CD14-positive monocyte (primary cell): Measurements from ENCODE around the gene RNF121. TPM values are rescaled to one million over a fixed set of nuclear protein-coding genes. Genes with fewer than 3 reads are reported as not detected.
A peak's percentile ranks its signal among the peaks of the same experiment; 100 is the strongest.

Source experiments
- DNase-seq, 3 donors: peaks; one replicate each; pipeline ENCODE4 v3.0.0-alpha.2; 2011 to 2022
- H2AFZ ChIP-seq: 2 replicates; pipeline ENCODE4 v1.6.0; 2012; ENCODE audit warnings: mild to moderate bottlenecking, low read depth, low read length, inconsistent platforms; ENCODE audit not compliant: insufficient read depth, poor library complexity, severe bottlenecking
- H3K27ac ChIP-seq, 2 donors: 1 replicate in 1 of 2; 2 replicates in 1 of 2; pipeline ENCODE4 v1.5.1; 2012 to 2013; ENCODE audit warnings: low read length in 2 of 2, control low read depth in 1 of 2, inconsistent platforms in 1 of 2, low read depth in 1 of 2, mild to moderate bottlenecking in 1 of 2
- H3K27me3 ChIP-seq, 2 donors: one replicate each; pipeline versions ENCODE4 v1.6.0 to v1.6.1; 2011 to 2013; ENCODE audit warnings: low read length in 2 of 2; ENCODE audit not compliant: control insufficient read depth in 2 of 2, insufficient read depth in 2 of 2
- H3K36me3 ChIP-seq, 2 donors: replicated peaks in 1 of 2; 1 replicate in 1 of 2; 2 replicates in 1 of 2; pipeline versions ENCODE4 v1.5.1 to v1.6.1; 2012 to 2013; ENCODE audit warnings: low read length in 2 of 2, control low read depth in 1 of 2, inconsistent platforms in 1 of 2, mild to moderate bottlenecking in 1 of 2; ENCODE audit not compliant: insufficient read depth in 2 of 2, control insufficient read depth in 1 of 2
- H3K4me1 ChIP-seq, 2 donors: 1 replicate in 1 of 2; 2 replicates in 1 of 2; pipeline versions ENCODE4 v1.5.1 to v1.6.1; 2012 to 2013; ENCODE audit warnings: low read length in 2 of 2, control low read depth in 1 of 2, inconsistent platforms in 1 of 2, mild to moderate bottlenecking in 1 of 2, moderate library complexity in 1 of 2; ENCODE audit not compliant: insufficient read depth in 2 of 2, control insufficient read depth in 1 of 2
- H3K4me2 ChIP-seq: replicated peaks from 2 replicates; pipeline ENCODE3; 2012; ENCODE audit warnings: low read length, moderate library complexity, mild to moderate bottlenecking; ENCODE audit not compliant: poor library complexity, severe bottlenecking; ENCODE audit errors: extremely low read depth
- H3K4me3 ChIP-seq, 3 experiments: fragments of 200-600 bp in 1 of 3; sonication (generic) in 1 of 3; replicated peaks in 1 of 3; 1 replicate in 2 of 3; 2 replicates in 1 of 3; pipeline ENCODE4 v1.5.1; 2011 to 2013; ENCODE audit warnings: low read length in 3 of 3, mild to moderate bottlenecking in 3 of 3, control low read depth in 2 of 3, low read depth in 2 of 3, inconsistent platforms in 1 of 3, moderate library complexity in 1 of 3
- H3K79me2 ChIP-seq: 2 replicates; pipeline ENCODE4 v1.6.0; 2012; ENCODE audit warnings: mild to moderate bottlenecking, control low read depth, inconsistent platforms, low read length, moderate library complexity; ENCODE audit not compliant: insufficient read depth
- H3K9ac ChIP-seq: 2 replicates; pipeline ENCODE4 v1.6.0; 2017; ENCODE audit warnings: low read length, mild to moderate bottlenecking; ENCODE audit not compliant: insufficient read depth, poor library complexity, severe bottlenecking
- H3K9me3 ChIP-seq, 2 donors: replicated peaks in 1 of 2; 1 replicate in 1 of 2; 2 replicates in 1 of 2; pipeline versions ENCODE4 v1.5.1 to v1.6.1; 2012 to 2013; ENCODE audit warnings: low read length in 2 of 2, control low read depth in 1 of 2; ENCODE audit not compliant: control insufficient read depth in 1 of 2, insufficient read depth in 1 of 2
- H4K20me1 ChIP-seq: 2 replicates; pipeline ENCODE4 v1.6.0; 2012; ENCODE audit warnings: mild to moderate bottlenecking, low read length, control low read depth, moderate library complexity; ENCODE audit not compliant: insufficient read depth
- H3K27ac Mint-ChIP-seq, 7 donors: one replicate each; pipeline ENCODE4 v1.8.0; 2020; ENCODE audit warnings: mild to moderate bottlenecking in 7 of 7, mixed read lengths in 7 of 7, moderate library complexity in 6 of 7, inconsistent platforms in 2 of 7
- H3K27me3 Mint-ChIP-seq, 3 donors: one replicate each; pipeline ENCODE4 v1.8.0; 2021 to 2022; ENCODE audit warnings: low read depth in 3 of 3, mild to moderate bottlenecking in 3 of 3, mixed read lengths in 3 of 3, moderate library complexity in 3 of 3, inconsistent platforms in 1 of 3
- H3K36me3 Mint-ChIP-seq, 2 donors: one replicate each; pipeline ENCODE4 v1.8.0; 2020; ENCODE audit warnings: mixed read lengths in 2 of 2, inconsistent platforms in 1 of 2, mild to moderate bottlenecking in 1 of 2
- H3K4me1 Mint-ChIP-seq: one replicate; pipeline ENCODE4 v1.8.0; 2020; ENCODE audit warnings: mild to moderate bottlenecking, mixed read lengths
- H3K4me3 Mint-ChIP-seq, 2 donors: one replicate each; pipeline ENCODE4 v1.8.0; 2020; ENCODE audit warnings: mild to moderate bottlenecking in 2 of 2, mixed read lengths in 2 of 2, moderate library complexity in 1 of 2
- H3K9me3 Mint-ChIP-seq, 7 donors: one replicate each; pipeline ENCODE4 v1.8.0; 2020 to 2022; ENCODE audit warnings: mixed read lengths in 7 of 7, mild to moderate bottlenecking in 6 of 7, moderate library complexity in 6 of 7, inconsistent platforms in 2 of 7
- CTCF ChIP-seq: fragments of 200-600 bp; IDR thresholded peaks from one replicate; pipeline ENCODE4 v1.8.0; 2022; ENCODE audit warnings: antibody characterized with exemption, mild to moderate bottlenecking
- WGBS: methylation state at CpG from one replicate; pipeline ENCODE4 v1.1.5; 2013; ENCODE audit warnings: missing lambda C conversion rate; ENCODE audit not compliant: insufficient coverage; 5-methylcytosine and 5-hydroxymethylcytosine counted together
- intact Hi-C, 2 donors: fragments of 100-400 bp; cut with micrococcal nuclease; formaldehyde crosslinking; loops; one replicate each; pipeline versions ENCODE4 v1.15.0 to v1.15.1; 2023
- polyA plus RNA-seq, 3 donors: library from polyadenylated mRNA; depleted of rRNA in 1 of 3; unstranded in 2 of 3; stranded (reverse) in 1 of 3; fragments of 300-500 nt in 2 of 3; fragments of >200 nt in 1 of 3; fragmentation: Illumina TruSeq in 2 of 3; gene quantifications; 1 replicate in 2 of 3; 2 replicates in 1 of 3; pipeline ENCODE4 v1.2.3, GENCODE V29; 2012 to 2021

Gene RNF121
- polyA plus RNA-seq, 3 donors = 7.7 to 25.2 (median 9.2) TPM

GRCh38 chr11:72001285-72001684 is 72.4 kb downstream of the RNF121 start:
- H3K36me3 ChIP-seq = peaks cover 57 to 66% of the 10 kb centered on the region in 2 donors
- peaks cover 69 to 75% of the 10 kb centered on the region in 2 donors for H3K36me3 Mint-ChIP-seq
- H4K20me1 ChIP-seq = peaks cover 22% of the 10 kb centered on the region
- no peaks in the 10 kb centered on the region for H3K9me3 ChIP-seq
- 95% methylated on average over 11 of the region's 11 CpGs for WGBS
- no peak for TF ChIP-seq CTCF
- H3K4me3 ChIP-seq = no peak overlapping the region
- peak overlapping the region in 5 of 7 donors; percentile 14 to 73 (median 22) for H3K27ac Mint-ChIP-seq
- H3K27ac ChIP-seq = peak overlapping the region in 1 of 2 donors; percentile 32
- peaks cover 0 to 4% (median 0%) of the 10 kb centered on the region in 7 donors for H3K9me3 Mint-ChIP-seq
- peaks cover 35% of the 10 kb centered on the region for H3K4me1 Mint-ChIP-seq
- peaks cover 35 to 36% of the 10 kb centered on the region in 2 donors for H3K4me1 ChIP-seq
- no peak overlapping the region for H3K4me3 Mint-ChIP-seq
- H2AFZ ChIP-seq = no peak overlapping the region
- H3K4me2 ChIP-seq = no peak overlapping the region
- no peaks in the 10 kb centered on the region for H3K27me3 ChIP-seq
- peaks cover 0 to 3% (median 2%) of the 10 kb centered on the region in 3 donors for H3K27me3 Mint-ChIP-seq
- DNase-seq = no peak
- no peak overlapping the region for H3K9ac ChIP-seq
- no peaks in the 10 kb centered on the region for H3K79me2 ChIP-seq
- intact Hi-C loops = no loop called here

GRCh38 chr11:72001834-72002591 is 73.2 kb downstream of the RNF121 start:
- H3K36me3 Mint-ChIP-seq = peaks cover 73 to 79% of the 10 kb centered on the region in 2 donors
- Histone ChIP-seq H3K9me3 (no peaks in the 10 kb centered on the region), H3K79me2 (no peaks in the 10 kb centered on the region), H3K4me2 (no peak overlapping the region), H4K20me1 (peaks cover 26% of the 10 kb centered on the region), H3K4me1 (peaks cover 28 to 29% of the 10 kb centered on the region in 2 donors), H3K9ac (no peak overlapping the region), H3K27me3 (no peaks in the 10 kb centered on the region), H3K27ac (peak overlapping the region in 1 of 2 donors; percentile 32), H3K36me3 (peaks cover 64 to 74% of the 10 kb centered on the region in 2 donors), H2AFZ (no peak overlapping the region), H3K4me3 (no peak overlapping the region)
- peaks cover 0 to 3% (median 2%) of the 10 kb centered on the region in 3 donors for H3K27me3 Mint-ChIP-seq
- peaks cover 29% of the 10 kb centered on the region for H3K4me1 Mint-ChIP-seq
- 93% methylated on average over 7 of the region's 10 CpGs for WGBS
- no peak for TF ChIP-seq CTCF
- DNase-seq = no peak
- no peak overlapping the region for H3K4me3 Mint-ChIP-seq
- H3K9me3 Mint-ChIP-seq = peaks cover 0 to 4% (median 0%) of the 10 kb centered on the region in 7 donors
- intact Hi-C loops = no loop called here
- H3K27ac Mint-ChIP-seq = peak overlapping the region in 6 of 7 donors; percentile 15 to 73 (median 58)
